GM18951 (cell line): ENCODE measurements around the gene GLTP.
"Not testable (repeated sequence)": the region's sequence is repeated elsewhere in the genome, so short reads cannot be mapped to it uniquely, and the experiment has no call there.

Experiments
- POLR2A ChIP-seq: IDR thresholded peaks from 4 replicates; pipeline ENCODE4 v1.6.1; 2011; ENCODE audit warnings: mild to moderate bottlenecking; ENCODE audit not compliant: insufficient read length, insufficient read depth; ENCODE audit errors: extremely low read depth
- in situ Hi-C: fragments of 300-500 bp; cut with MboI; formaldehyde crosslinking; loops from one replicate; pipeline ENCODE4 v1.12.0; 2022; ENCODE audit warnings: low sequenced_read_pairs, mixed read lengths, inconsistent platforms; ENCODE audit not compliant: unreplicated experiment

Gene GLTP

GRCh38 chr12:109860977-109861376 lies 19.4 kb downstream of the GLTP start:
- in situ Hi-C loops: no loop called here
- no peak for TF ChIP-seq POLR2A

GRCh38 chr12:109858764-109859163 lies 21.6 kb downstream of the GLTP start:
- in situ Hi-C loops: no loop called here
- TF ChIP-seq POLR2A: no peak

- in situ Hi-C loops: no loop called here
- TF ChIP-seq POLR2A: no peak
Observed at GRCh38 chr12:109857715-109858114, 22.6 kb downstream of the GLTP start.

- in situ Hi-C loops: no loop called here
- no peak for TF ChIP-seq POLR2A
Observed at GRCh38 chr12:109855377-109855776, 25.0 kb downstream of the GLTP start.

- in situ Hi-C loops: not testable (repeated sequence)
Observed at GRCh38 chr12:109850518-109850917, 29.8 kb downstream of the GLTP start.

- no peak for TF ChIP-seq POLR2A
- in situ Hi-C loops: no loop called here
Observed at GRCh38 chr12:109847142-109847735, 33.1 kb downstream of the GLTP start.

GRCh38 chr12:109845824-109846205 lies 34.5 kb downstream of the GLTP start:
- no peak for TF ChIP-seq POLR2A
- in situ Hi-C loops: no loop called here

- no peak for TF ChIP-seq POLR2A
- in situ Hi-C loops: no loop called here
Observed at GRCh38 chr12:109844983-109845823, 35.1 kb downstream of the GLTP start.

GRCh38 chr12:109844091-109844490 lies 36.2 kb downstream of the GLTP start:
- no peak for TF ChIP-seq POLR2A
- in situ Hi-C loops: no loop called here

GRCh38 chr12:109842021-109842420 lies 38.3 kb downstream of the GLTP start:
- in situ Hi-C loops: no loop called here
- no peak for TF ChIP-seq POLR2A

GRCh38 chr12:109841356-109841755 lies 39.0 kb downstream of the GLTP start:
- TF ChIP-seq POLR2A: no peak
- in situ Hi-C loops: no loop called here

GRCh38 chr12:109840305-109841074 lies 39.9 kb downstream of the GLTP start:
- TF ChIP-seq POLR2A: no peak
- in situ Hi-C loops: no loop called here

- TF ChIP-seq POLR2A: no peak
- in situ Hi-C loops: no loop called here
Observed at GRCh38 chr12:109839444-109839843, 40.9 kb downstream of the GLTP start.

GRCh38 chr12:109836916-109837315 lies 43.4 kb downstream of the GLTP start:
- in situ Hi-C loops: no loop called here
- no peak for TF ChIP-seq POLR2A
